Effector memory CD4-positive, alpha-beta T cell (primary cell): ENCODE data around the gene DRC3.

Experiments
- DNase-seq, 3 donors: peaks; one replicate each; pipeline ENCODE4 v3.0.0-alpha.2; 2020
- H3K27ac ChIP-seq: 2 replicates; pipeline ENCODE4 v1.7.0; 2013; ENCODE audit warnings: mild to moderate bottlenecking, low read length, moderate library complexity; ENCODE audit not compliant: insufficient read depth, poor library complexity, severe bottlenecking
- H3K27me3 ChIP-seq: replicated peaks from 2 replicates; pipeline ENCODE4 v1.7.0; 2013; ENCODE audit warnings: mild to moderate bottlenecking, low read length; ENCODE audit not compliant: insufficient read depth, control insufficient read depth, poor library complexity, severe bottlenecking
- H3K36me3 ChIP-seq: 2 replicates; pipeline ENCODE4 v1.7.0; 2013; ENCODE audit warnings: mild to moderate bottlenecking, low read length, moderate library complexity; ENCODE audit not compliant: control insufficient read depth, insufficient read depth
- H3K4me1 ChIP-seq: 2 replicates; pipeline ENCODE4 v1.7.0; 2013; ENCODE audit warnings: low read length, mild to moderate bottlenecking; ENCODE audit not compliant: control insufficient read depth, insufficient read depth, poor library complexity, severe bottlenecking
- H3K4me3 ChIP-seq: 2 replicates; pipeline ENCODE4 v1.7.0; 2013; ENCODE audit warnings: low read length, low read depth, mild to moderate bottlenecking; ENCODE audit not compliant: insufficient read depth, poor library complexity, severe bottlenecking
- H3K9me3 ChIP-seq: 2 replicates; pipeline ENCODE4 v1.7.0; 2013; ENCODE audit warnings: mild to moderate bottlenecking, low read length, moderate library complexity; ENCODE audit not compliant: control insufficient read depth

Gene DRC3

DNA sequence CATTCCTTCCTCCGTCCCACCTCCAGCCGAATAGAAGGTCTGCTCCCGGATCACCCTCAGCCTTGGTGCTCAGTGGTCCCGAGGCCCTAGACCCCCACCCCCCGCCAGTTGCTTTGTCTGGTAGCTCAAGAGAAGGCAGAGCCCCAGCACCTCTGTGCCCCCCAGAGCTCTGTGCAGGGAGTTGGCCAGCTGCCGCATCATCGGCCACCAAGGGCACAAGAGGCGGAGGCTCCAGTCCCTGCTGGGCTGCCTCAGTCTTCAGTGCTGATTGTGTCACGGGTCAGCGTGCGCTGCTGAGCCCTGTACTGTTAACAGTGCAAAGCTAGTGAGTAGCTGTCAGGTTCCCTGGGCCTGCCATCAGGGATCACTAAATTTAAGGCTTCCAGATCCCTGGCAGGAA is 92.9 kb downstream of the DRC3 start:
- Histone ChIP-seq H3K27me3 (no peaks in the 10 kb centered on the region), H3K9me3 (no peaks in the 10 kb centered on the region), H3K27ac (no peak overlapping the region), H3K36me3 (peaks cover 28% of the 10 kb centered on the region), H3K4me1 (no peaks in the 10 kb centered on the region), H3K4me3 (no peak overlapping the region)
- no peak for DNase-seq
